CD14-positive monocyte (primary cell): ENCODE data around the gene TAS2R4. TPM values are rescaled to one million over a fixed set of nuclear protein-coding genes. Genes with fewer than 3 reads are reported as not detected.

Experiments used
- DNase-seq, 3 donors: peaks; one replicate each; pipeline ENCODE4 v3.0.0-alpha.2; 2011 to 2022
- H2AFZ ChIP-seq: 2 replicates; pipeline ENCODE4 v1.6.0; 2012; ENCODE audit warnings: mild to moderate bottlenecking, low read depth, low read length, inconsistent platforms; ENCODE audit not compliant: insufficient read depth, poor library complexity, severe bottlenecking
- H3K27ac ChIP-seq, 2 donors: 1 replicate in 1 of 2; 2 replicates in 1 of 2; pipeline ENCODE4 v1.5.1; 2012 to 2013; ENCODE audit warnings: low read length in 2 of 2, control low read depth in 1 of 2, inconsistent platforms in 1 of 2, low read depth in 1 of 2, mild to moderate bottlenecking in 1 of 2
- H3K27me3 ChIP-seq, 2 donors: one replicate each; pipeline versions ENCODE4 v1.6.0 to v1.6.1; 2011 to 2013; ENCODE audit warnings: low read length in 2 of 2; ENCODE audit not compliant: control insufficient read depth in 2 of 2, insufficient read depth in 2 of 2
- H3K36me3 ChIP-seq, 2 donors: replicated peaks in 1 of 2; 1 replicate in 1 of 2; 2 replicates in 1 of 2; pipeline versions ENCODE4 v1.5.1 to v1.6.1; 2012 to 2013; ENCODE audit warnings: low read length in 2 of 2, control low read depth in 1 of 2, inconsistent platforms in 1 of 2, mild to moderate bottlenecking in 1 of 2; ENCODE audit not compliant: insufficient read depth in 2 of 2, control insufficient read depth in 1 of 2
- H3K4me1 ChIP-seq, 2 donors: 1 replicate in 1 of 2; 2 replicates in 1 of 2; pipeline versions ENCODE4 v1.5.1 to v1.6.1; 2012 to 2013; ENCODE audit warnings: low read length in 2 of 2, control low read depth in 1 of 2, inconsistent platforms in 1 of 2, mild to moderate bottlenecking in 1 of 2, moderate library complexity in 1 of 2; ENCODE audit not compliant: insufficient read depth in 2 of 2, control insufficient read depth in 1 of 2
- H3K4me2 ChIP-seq: replicated peaks from 2 replicates; pipeline ENCODE3; 2012; ENCODE audit warnings: low read length, moderate library complexity, mild to moderate bottlenecking; ENCODE audit not compliant: poor library complexity, severe bottlenecking; ENCODE audit errors: extremely low read depth
- H3K4me3 ChIP-seq, 3 experiments: fragments of 200-600 bp in 1 of 3; sonication (generic) in 1 of 3; replicated peaks in 1 of 3; 1 replicate in 2 of 3; 2 replicates in 1 of 3; pipeline ENCODE4 v1.5.1; 2011 to 2013; ENCODE audit warnings: low read length in 3 of 3, mild to moderate bottlenecking in 3 of 3, control low read depth in 2 of 3, low read depth in 2 of 3, inconsistent platforms in 1 of 3, moderate library complexity in 1 of 3
- H3K79me2 ChIP-seq: 2 replicates; pipeline ENCODE4 v1.6.0; 2012; ENCODE audit warnings: mild to moderate bottlenecking, control low read depth, inconsistent platforms, low read length, moderate library complexity; ENCODE audit not compliant: insufficient read depth
- H3K9ac ChIP-seq: 2 replicates; pipeline ENCODE4 v1.6.0; 2017; ENCODE audit warnings: low read length, mild to moderate bottlenecking; ENCODE audit not compliant: insufficient read depth, poor library complexity, severe bottlenecking
- H3K9me3 ChIP-seq, 2 donors: replicated peaks in 1 of 2; 1 replicate in 1 of 2; 2 replicates in 1 of 2; pipeline versions ENCODE4 v1.5.1 to v1.6.1; 2012 to 2013; ENCODE audit warnings: low read length in 2 of 2, control low read depth in 1 of 2; ENCODE audit not compliant: control insufficient read depth in 1 of 2, insufficient read depth in 1 of 2
- H4K20me1 ChIP-seq: 2 replicates; pipeline ENCODE4 v1.6.0; 2012; ENCODE audit warnings: mild to moderate bottlenecking, low read length, control low read depth, moderate library complexity; ENCODE audit not compliant: insufficient read depth
- H3K27ac Mint-ChIP-seq, 7 donors: one replicate each; pipeline ENCODE4 v1.8.0; 2020; ENCODE audit warnings: mild to moderate bottlenecking in 7 of 7, mixed read lengths in 7 of 7, moderate library complexity in 6 of 7, inconsistent platforms in 2 of 7
- H3K27me3 Mint-ChIP-seq, 3 donors: one replicate each; pipeline ENCODE4 v1.8.0; 2021 to 2022; ENCODE audit warnings: low read depth in 3 of 3, mild to moderate bottlenecking in 3 of 3, mixed read lengths in 3 of 3, moderate library complexity in 3 of 3, inconsistent platforms in 1 of 3
- H3K36me3 Mint-ChIP-seq, 2 donors: one replicate each; pipeline ENCODE4 v1.8.0; 2020; ENCODE audit warnings: mixed read lengths in 2 of 2, inconsistent platforms in 1 of 2, mild to moderate bottlenecking in 1 of 2
- H3K4me1 Mint-ChIP-seq: one replicate; pipeline ENCODE4 v1.8.0; 2020; ENCODE audit warnings: mild to moderate bottlenecking, mixed read lengths
- H3K4me3 Mint-ChIP-seq, 2 donors: one replicate each; pipeline ENCODE4 v1.8.0; 2020; ENCODE audit warnings: mild to moderate bottlenecking in 2 of 2, mixed read lengths in 2 of 2, moderate library complexity in 1 of 2
- H3K9me3 Mint-ChIP-seq, 7 donors: one replicate each; pipeline ENCODE4 v1.8.0; 2020 to 2022; ENCODE audit warnings: mixed read lengths in 7 of 7, mild to moderate bottlenecking in 6 of 7, moderate library complexity in 6 of 7, inconsistent platforms in 2 of 7
- WGBS: methylation state at CpG from one replicate; pipeline ENCODE4 v1.1.5; 2013; ENCODE audit warnings: missing lambda C conversion rate; ENCODE audit not compliant: insufficient coverage; 5-methylcytosine and 5-hydroxymethylcytosine counted together
- intact Hi-C, 2 donors: fragments of 100-400 bp; cut with micrococcal nuclease; formaldehyde crosslinking; loops; one replicate each; pipeline versions ENCODE4 v1.15.0 to v1.15.1; 2023
- polyA plus RNA-seq, 3 donors: library from polyadenylated mRNA; depleted of rRNA in 1 of 3; unstranded in 2 of 3; stranded (reverse) in 1 of 3; fragments of 300-500 nt in 2 of 3; fragments of >200 nt in 1 of 3; fragmentation: Illumina TruSeq in 2 of 3; gene quantifications; 1 replicate in 2 of 3; 2 replicates in 1 of 3; pipeline ENCODE4 v1.2.3, GENCODE V29; 2012 to 2021
- TF ChIP-seq, protein P1 (sequence below): fragments of 200-600 bp; IDR thresholded peaks from one replicate; pipeline ENCODE4 v1.8.0; 2022; ENCODE audit warnings: antibody characterized with exemption, mild to moderate bottlenecking

TAS2R4 gene
- polyA plus RNA-seq, 3 donors: 0.12 TPM; not detected in 2

DNA sequence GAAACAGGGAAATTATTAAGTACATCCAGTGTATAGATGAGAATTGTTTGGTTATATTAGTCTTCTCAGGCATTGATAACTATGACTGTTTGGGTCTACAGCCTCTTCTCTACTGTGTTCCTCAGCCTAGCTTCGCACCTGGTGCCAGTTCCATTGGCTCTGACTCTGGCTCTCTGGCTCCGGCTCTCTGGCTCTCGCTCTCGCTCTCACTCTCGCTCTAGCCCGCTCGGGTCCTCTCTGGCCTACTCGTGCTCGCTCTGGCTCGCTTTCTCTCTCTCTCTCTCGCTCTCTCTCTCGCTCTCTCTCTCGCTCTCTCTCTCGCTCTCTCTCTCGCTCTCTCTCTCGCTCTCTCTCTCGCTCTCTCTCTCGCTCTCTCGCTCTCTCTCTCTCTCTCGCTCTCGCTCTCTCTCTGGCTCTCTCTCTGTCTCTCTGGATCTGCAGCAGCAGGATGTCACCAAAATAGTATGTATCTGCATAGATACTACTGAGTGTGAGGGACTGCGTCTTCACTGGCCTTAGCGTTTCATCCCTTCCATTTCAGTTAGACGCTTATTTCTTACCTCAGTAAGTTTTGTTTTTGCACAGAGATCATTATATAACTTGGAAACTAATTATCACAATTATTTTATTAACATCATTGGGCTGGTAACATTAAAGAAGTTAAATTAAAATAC lies 44.9 kb upstream of the TAS2R4 start:
- WGBS: 96% methylated on average over 13 of the region's 24 CpGs
- Histone ChIP-seq H3K27ac (no peak overlapping the region), H3K4me2 (no peak overlapping the region), H2AFZ (no peak overlapping the region), H3K79me2 (no peaks in the 10 kb centered on the region), H3K4me1 (no peaks in the 10 kb centered on the region), H3K27me3 (no peaks in the 10 kb centered on the region), H4K20me1 (no peaks in the 10 kb centered on the region), H3K4me3 (no peak overlapping the region), H3K9ac (no peak overlapping the region), H3K36me3 (no peaks in the 10 kb centered on the region), H3K9me3 (no peaks in the 10 kb centered on the region)
- Mint-ChIP-seq H3K27me3 (peaks cover 0 to 3% (median 0%) of the 10 kb centered on the region in 3 donors), H3K9me3 (no peaks in the 10 kb centered on the region), H3K36me3 (no peaks in the 10 kb centered on the region), H3K4me3 (no peak overlapping the region), H3K27ac (no peak overlapping the region), H3K4me1 (no peaks in the 10 kb centered on the region)
- DNase-seq: no peak
- intact Hi-C loops: loop anchor here in 1 of 2 donors (10.0 kb wide), 1 partner anchor 77 kb away; no protein-coding TSS in a partner anchor
- TF ChIP-seq, protein P1, sequence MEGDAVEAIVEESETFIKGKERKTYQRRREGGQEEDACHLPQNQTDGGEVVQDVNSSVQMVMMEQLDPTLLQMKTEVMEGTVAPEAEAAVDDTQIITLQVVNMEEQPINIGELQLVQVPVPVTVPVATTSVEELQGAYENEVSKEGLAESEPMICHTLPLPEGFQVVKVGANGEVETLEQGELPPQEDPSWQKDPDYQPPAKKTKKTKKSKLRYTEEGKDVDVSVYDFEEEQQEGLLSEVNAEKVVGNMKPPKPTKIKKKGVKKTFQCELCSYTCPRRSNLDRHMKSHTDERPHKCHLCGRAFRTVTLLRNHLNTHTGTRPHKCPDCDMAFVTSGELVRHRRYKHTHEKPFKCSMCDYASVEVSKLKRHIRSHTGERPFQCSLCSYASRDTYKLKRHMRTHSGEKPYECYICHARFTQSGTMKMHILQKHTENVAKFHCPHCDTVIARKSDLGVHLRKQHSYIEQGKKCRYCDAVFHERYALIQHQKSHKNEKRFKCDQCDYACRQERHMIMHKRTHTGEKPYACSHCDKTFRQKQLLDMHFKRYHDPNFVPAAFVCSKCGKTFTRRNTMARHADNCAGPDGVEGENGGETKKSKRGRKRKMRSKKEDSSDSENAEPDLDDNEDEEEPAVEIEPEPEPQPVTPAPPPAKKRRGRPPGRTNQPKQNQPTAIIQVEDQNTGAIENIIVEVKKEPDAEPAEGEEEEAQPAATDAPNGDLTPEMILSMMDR: no peak

DNA sequence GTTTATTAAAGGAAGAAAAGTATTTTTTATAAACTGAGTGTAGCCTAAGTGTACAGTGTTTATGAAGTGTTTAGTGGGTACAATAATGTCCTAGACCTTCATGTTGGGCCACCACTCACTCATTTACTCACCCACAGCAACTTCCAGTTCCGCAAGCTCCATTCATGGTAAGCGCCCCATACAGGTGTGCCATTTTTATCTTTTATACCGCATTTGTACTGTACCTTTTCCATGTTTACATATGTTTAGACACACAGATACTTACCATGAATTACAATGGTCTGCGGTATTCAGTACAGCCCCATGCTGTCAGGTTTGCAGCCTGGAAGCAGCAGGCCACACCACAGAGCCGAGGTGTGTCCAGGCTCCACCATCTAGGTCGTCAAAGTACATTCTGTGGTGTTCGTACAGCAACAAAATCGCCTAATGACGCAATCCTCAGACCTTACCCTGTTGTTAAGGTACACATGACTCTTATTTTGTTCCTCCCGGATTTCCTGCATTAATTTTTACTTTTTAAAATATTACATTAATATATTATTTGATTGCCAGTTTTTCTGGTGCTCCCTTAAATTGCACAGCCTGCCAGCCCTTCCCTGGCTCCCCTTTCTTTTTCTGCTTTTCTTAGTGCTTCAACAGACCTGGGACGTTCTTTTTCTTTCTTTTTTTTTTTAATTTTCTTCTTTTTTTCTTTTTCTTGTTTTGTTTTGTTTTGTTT lies 39.2 kb upstream of the TAS2R4 start:
- peak overlapping the region; percentile 96 to 99 for H3K4me3 Mint-ChIP-seq
- WGBS: 55% methylated on average over 6 of the region's 11 CpGs
- intact Hi-C loops: loop anchor here in 1 of 2 donors (10.0 kb wide), 1 partner anchor 82 kb away; no protein-coding TSS in a partner anchor
- Histone ChIP-seq H3K36me3 (peaks cover 19 to 23% of the 10 kb centered on the region in 2 donors), H3K9me3 (no peaks in the 10 kb centered on the region), H3K27ac (peak overlapping the region; percentile 80 to 96), H2AFZ (peak overlapping the region; percentile 96), H3K4me1 (peaks cover 15 to 19% of the 10 kb centered on the region in 2 donors), H3K27me3 (no peaks in the 10 kb centered on the region), H4K20me1 (no peaks in the 10 kb centered on the region), H3K79me2 (peaks cover 32% of the 10 kb centered on the region), H3K4me3 (peak overlapping the region; percentile 77 to 96 (median 86)), H3K9ac (peak overlapping the region; percentile 87), H3K4me2 (peak overlapping the region; percentile 88)
- peak in 2 of 3 donors; percentile 10 to 15 for DNase-seq
- peak overlapping the region; percentile 97 to 100 (median 99) for H3K27ac Mint-ChIP-seq
- peaks cover 18 to 22% of the 10 kb centered on the region in 2 donors for H3K36me3 Mint-ChIP-seq
- H3K9me3 Mint-ChIP-seq: peaks cover 0 to 2% (median 0%) of the 10 kb centered on the region in 7 donors
- H3K4me1 Mint-ChIP-seq: peaks cover 22% of the 10 kb centered on the region
- H3K27me3 Mint-ChIP-seq: no peaks in the 10 kb centered on the region
- TF ChIP-seq, protein P1: no peak
